GM19240 (cell line): ENCODE data around the gene INPP5F.
A peak's percentile ranks its signal among the peaks of the same experiment; 100 is the strongest.
"Not testable (repeated sequence)": the region's sequence is repeated elsewhere in the genome, so short reads cannot be mapped to it uniquely, and the experiment has no call there.

Experiments
- DNase-seq: peaks from one replicate; pipeline ENCODE4 v3.0.0; 2011; ENCODE audit warnings: low spot score; ENCODE audit not compliant: insufficient read length

Gene INPP5F

GRCh38 chr10:119860866-119861607, 135.2 kb downstream of the INPP5F start:
- no peak for DNase-seq

- DNase-seq: no peak
These were observed 136.7 kb downstream of the INPP5F start for GRCh38 chr10:119862524-119862923.

- no peak for DNase-seq
These were observed 138.2 kb downstream of the INPP5F start for GRCh38 chr10:119863951-119864565.

GRCh38 chr10:119865699-119866240, 139.9 kb downstream of the INPP5F start:
- DNase-seq: no peak

GRCh38 chr10:119867317-119867716, 141.5 kb downstream of the INPP5F start:
- no peak for DNase-seq

- DNase-seq: not testable (repeated sequence)
These were observed 143.5 kb downstream of the INPP5F start for GRCh38 chr10:119869398-119869797.

- DNase-seq: no peak
These were observed 146.2 kb downstream of the INPP5F start for GRCh38 chr10:119871881-119872609.

GRCh38 chr10:119872610-119872859, 146.7 kb downstream of the INPP5F start, which contains the start of gene MCMBP:
Gene MCMBP (minus strand): TSS chr10:119872843. CDS start chr10:119872584, 259 bp downstream.
- no peak for DNase-seq

GRCh38 chr10:119872860-119873681, 147.2 kb downstream of the INPP5F start:
- DNase-seq: peak; percentile 67

- no peak for DNase-seq
These were observed 152.7 kb downstream of the INPP5F start for GRCh38 chr10:119878524-119878923.
